ENCODE results near the gene CILP2.

GRCh38 chr19:19551853-19552192, 13.8 kb downstream of the CILP2 start:
- TF ChIP-seq CTCF (IDR thresholded peaks at IDR 0.05) (no peak), ZFX (IDR thresholded peaks at IDR 0.05; ENCODE audit: borderline replicate concordance) (no peak)

Data from 22Rv1 (cell line).